ENCODE measurements around the gene IMPA2. TPM values are rescaled to one million over a fixed set of nuclear protein-coding genes. Genes with fewer than 3 reads are reported as not detected.
A peak's percentile ranks its signal among the peaks of the same experiment; 100 is the strongest.

The IMPA2 gene
- total and polyA plus RNA-seq, 2 donors (not counting 1 experiment from before 2014, with no cell fraction given), result 3.8 to 23.0 TPM

DNA sequence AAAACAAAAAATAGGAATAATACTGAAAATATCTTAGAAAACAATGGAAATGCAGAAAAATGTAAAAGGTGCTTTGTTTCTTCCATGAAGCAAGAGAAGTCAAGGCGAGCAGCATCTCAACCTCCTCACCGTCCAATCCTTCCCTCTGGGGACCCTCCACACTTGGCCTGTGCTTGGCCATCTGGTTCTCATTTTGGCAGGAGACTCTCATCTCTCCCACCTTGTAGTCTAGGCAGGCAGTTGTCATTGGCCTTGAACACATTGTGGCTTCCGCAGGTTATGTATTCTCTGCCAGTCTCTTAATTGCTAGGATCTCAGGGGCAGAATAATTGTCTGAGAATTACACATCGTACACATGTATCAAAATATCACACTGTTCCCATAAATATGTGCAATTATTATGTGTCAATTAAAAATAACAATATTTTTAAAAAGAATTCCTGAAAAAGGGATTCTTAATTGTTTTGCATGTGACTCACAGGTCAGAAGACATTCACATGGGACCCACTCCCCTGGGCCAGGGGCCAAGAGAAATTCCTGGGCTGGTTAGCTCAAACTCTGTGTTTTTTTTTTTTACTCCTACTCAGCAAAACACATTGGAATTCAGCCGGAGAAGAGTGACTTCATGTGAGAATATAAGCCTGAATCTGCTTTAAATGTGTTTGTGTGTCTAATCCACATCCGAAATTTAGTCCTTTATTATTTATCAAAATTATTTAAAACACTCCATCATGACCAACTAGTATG lies 98.4 kb downstream of the IMPA2 start:
- no peak overlapping the region for H3K9ac ChIP-seq (ENCODE audit: insufficient read depth, low read length)

More for the DNA sequence above, 98.4 kb downstream of the IMPA2 start:
- no peak for TF ChIP-seq EZH2 (IDR thresholded peaks at IDR 0.05; ENCODE audit: low read length, missing control alignments)
- TF ChIP-seq, protein P1, sequence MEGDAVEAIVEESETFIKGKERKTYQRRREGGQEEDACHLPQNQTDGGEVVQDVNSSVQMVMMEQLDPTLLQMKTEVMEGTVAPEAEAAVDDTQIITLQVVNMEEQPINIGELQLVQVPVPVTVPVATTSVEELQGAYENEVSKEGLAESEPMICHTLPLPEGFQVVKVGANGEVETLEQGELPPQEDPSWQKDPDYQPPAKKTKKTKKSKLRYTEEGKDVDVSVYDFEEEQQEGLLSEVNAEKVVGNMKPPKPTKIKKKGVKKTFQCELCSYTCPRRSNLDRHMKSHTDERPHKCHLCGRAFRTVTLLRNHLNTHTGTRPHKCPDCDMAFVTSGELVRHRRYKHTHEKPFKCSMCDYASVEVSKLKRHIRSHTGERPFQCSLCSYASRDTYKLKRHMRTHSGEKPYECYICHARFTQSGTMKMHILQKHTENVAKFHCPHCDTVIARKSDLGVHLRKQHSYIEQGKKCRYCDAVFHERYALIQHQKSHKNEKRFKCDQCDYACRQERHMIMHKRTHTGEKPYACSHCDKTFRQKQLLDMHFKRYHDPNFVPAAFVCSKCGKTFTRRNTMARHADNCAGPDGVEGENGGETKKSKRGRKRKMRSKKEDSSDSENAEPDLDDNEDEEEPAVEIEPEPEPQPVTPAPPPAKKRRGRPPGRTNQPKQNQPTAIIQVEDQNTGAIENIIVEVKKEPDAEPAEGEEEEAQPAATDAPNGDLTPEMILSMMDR (conservative IDR thresholded peaks at IDR 0.05 in 1 of 2, IDR thresholded peaks at IDR 0.05 in 1 of 2; ENCODE audit: low read depth in 1 of 2, low read length in 2 of 2), result no peak
- no peaks in the 10 kb centered on the region for H4K20me1 ChIP-seq (ENCODE audit: control insufficient read depth, extremely low read depth, insufficient read depth, low read length)
- H3K9me3 ChIP-seq (ENCODE audit: control insufficient read depth, insufficient read depth, low read depth, low read length), result no peaks in the 10 kb centered on the region
- H3K4me3 ChIP-seq (replicated peaks in 1 of 4; ENCODE audit: control extremely low read depth in 1 of 4, insufficient read depth in 1 of 4, low read depth in 3 of 4, low read length in 4 of 4), result no peak overlapping the region
- no peak overlapping the region for H3K27ac ChIP-seq (ENCODE audit: insufficient read depth, low read length)
- H2AFZ ChIP-seq (ENCODE audit: low read length), result no peak overlapping the region
- no peaks in the 10 kb centered on the region for H3K36me3 ChIP-seq (ENCODE audit: control insufficient read depth, insufficient read depth, low read length)
- no peaks in the 10 kb centered on the region for H3K79me2 ChIP-seq (ENCODE audit: control insufficient read depth, insufficient read depth, low read length)
- no peaks in the 10 kb centered on the region for H3K4me1 ChIP-seq (ENCODE audit: control insufficient read depth, extremely low read depth, insufficient read depth, low read length)
- H3K4me2 ChIP-seq (ENCODE audit: extremely low read depth, insufficient read depth, low read length), result no peak overlapping the region
- DNase-seq (ENCODE audit: low read depth in 2 of 2), result peak; percentile 53 to 86
- no peaks in the 10 kb centered on the region for H3K27me3 ChIP-seq (ENCODE audit: control insufficient read depth, insufficient read depth, low read length)

Other genes with a start within 250 kb of the IMPA2 start
- gene CHMP1B, start 130.1 kb upstream of the IMPA2 start, total RNA-seq, result 45.7 and 49.7 TPM in 2 replicates
- gene CHMP1B, start 130.1 kb upstream of the IMPA2 start, polyA plus RNA-seq, result 26.3 and 26.5 TPM in 2 replicates
- gene MPPE1, start 73.2 kb upstream of the IMPA2 start, total RNA-seq, result 29.7 and 32.1 TPM in 2 replicates
- gene MPPE1, start 73.2 kb upstream of the IMPA2 start, polyA plus RNA-seq, result 16.5 and 23.3 TPM in 2 replicates
- gene ANKRD62, start 112.3 kb downstream of the IMPA2 start, total RNA-seq, result not detected in 2 replicates
- gene ANKRD62, start 112.3 kb downstream of the IMPA2 start, polyA plus RNA-seq, result not detected in 2 replicates

All from fibroblast of lung (primary cell).